ENCODE measurements around the gene DHRS3.

DHRS3 gene

GRCh38 chr1:12596007-12596821 lies 21.8 kb downstream of the DHRS3 start:
- no peak for FAIRE-seq

GRCh38 chr1:12595757-12596006 lies 22.3 kb downstream of the DHRS3 start:
- FAIRE-seq: no peak

GRCh38 chr1:12594966-12595756 lies 22.8 kb downstream of the DHRS3 start:
- no peak for FAIRE-seq

GRCh38 chr1:12594490-12594889 lies 23.5 kb downstream of the DHRS3 start:
- FAIRE-seq: no peak

GRCh38 chr1:12593621-12594066 lies 24.4 kb downstream of the DHRS3 start:
- FAIRE-seq: no peak

GRCh38 chr1:12592496-12592895 lies 25.5 kb downstream of the DHRS3 start:
- FAIRE-seq: no peak

- no peak for FAIRE-seq
Measured at GRCh38 chr1:12591267-12591938, 26.6 kb downstream of the DHRS3 start.

- FAIRE-seq: no peak
Measured at GRCh38 chr1:12588695-12589094, 29.3 kb downstream of the DHRS3 start.

GRCh38 chr1:12587981-12588640 lies 29.9 kb downstream of the DHRS3 start:
- FAIRE-seq: no peak

- no peak for FAIRE-seq
Measured at GRCh38 chr1:12585951-12586942, 31.8 kb downstream of the DHRS3 start.

- FAIRE-seq: no peak
Measured at GRCh38 chr1:12585536-12585935, 32.5 kb downstream of the DHRS3 start.

GRCh38 chr1:12584900-12585525 lies 33.0 kb downstream of the DHRS3 start:
- FAIRE-seq: no peak

GRCh38 chr1:12583484-12583883 lies 34.5 kb downstream of the DHRS3 start:
- FAIRE-seq: no peak

GRCh38 chr1:12582649-12583048 lies 35.4 kb downstream of the DHRS3 start:
- FAIRE-seq: no peak

GRCh38 chr1:12581179-12581578 lies 36.8 kb downstream of the DHRS3 start:
- FAIRE-seq: no peak

- FAIRE-seq: no peak
Measured at GRCh38 chr1:12580054-12580887, 37.7 kb downstream of the DHRS3 start.

- FAIRE-seq: no peak
Measured at GRCh38 chr1:12578860-12579422, 39.1 kb downstream of the DHRS3 start.

GRCh38 chr1:12577020-12577419 lies 41.0 kb downstream of the DHRS3 start:
- FAIRE-seq: no peak

- FAIRE-seq: no peak
Measured at GRCh38 chr1:12574757-12575139, 43.3 kb downstream of the DHRS3 start.

Data from islet of Langerhans (tissue), 1 donor.